Tibial artery (tissue), 4 donors: ENCODE data around the gene RANBP10.
"Not testable (repeated sequence)": the region's sequence is repeated elsewhere in the genome, so short reads cannot be mapped to it uniquely, and the experiment has no call there.

Source experiments
- DNase-seq, 2 donors: peaks; one replicate each; pipeline ENCODE4 v3.0.0-alpha.2; 2019
- H3K27ac ChIP-seq, 2 donors: fragments of 200-600 bp; sonication (generic) in 1 of 2; 1 replicate in 1 of 2; 2 replicates in 1 of 2; pipeline ENCODE4 v1.5.1; 2018 to 2019; ENCODE audit warnings: mild to moderate bottlenecking in 1 of 2
- H3K27me3 ChIP-seq, 2 donors: fragments of 200-600 bp; sonication (generic) in 1 of 2; one replicate each; pipeline versions ENCODE4 v1.5.1 to v1.6.0; 2016 to 2019
- H3K36me3 ChIP-seq, 3 donors: fragments of 200-600 bp; sonication (generic) in 2 of 3; one replicate each; pipeline ENCODE4 v1.5.1; 2016 to 2019; ENCODE audit warnings: mild to moderate bottlenecking in 2 of 3
- H3K4me1 ChIP-seq, 4 donors: fragments of 200-600 bp; sonication (generic) in 2 of 4; 1 replicate in 3 of 4; 2 replicates in 1 of 4; pipeline ENCODE4 v1.5.1; 2016 to 2019
- H3K4me3 ChIP-seq, 2 donors: fragments of 200-600 bp; sonication (generic) in 1 of 2; 1 replicate in 1 of 2; 2 replicates in 1 of 2; pipeline ENCODE4 v1.5.1; 2018 to 2019; ENCODE audit warnings: mild to moderate bottlenecking in 2 of 2
- H3K9me3 ChIP-seq, 3 donors: fragments of 200-600 bp; sonication (generic) in 1 of 3; one replicate each; pipeline ENCODE4 v1.5.1; 2016 to 2019
- intact Hi-C: fragments of 100-400 bp; cut with DNase I; formaldehyde crosslinking; loops from one replicate; pipeline ENCODE4 v1.15.0; 2023; ENCODE audit warnings: low total_unique reads
- TF ChIP-seq, protein P1 (sequence below), 2 experiments: fragments of 200-600 bp in 1 of 2; fragments of 450-650 bp in 1 of 2; IDR thresholded peaks; one replicate each; pipeline ENCODE4 v1.5.1; 2017 to 2019; ENCODE audit warnings: antibody characterized with exemption in 2 of 2, mild to moderate bottlenecking in 1 of 2, moderate library complexity in 1 of 2

RANBP10 gene

DNA sequence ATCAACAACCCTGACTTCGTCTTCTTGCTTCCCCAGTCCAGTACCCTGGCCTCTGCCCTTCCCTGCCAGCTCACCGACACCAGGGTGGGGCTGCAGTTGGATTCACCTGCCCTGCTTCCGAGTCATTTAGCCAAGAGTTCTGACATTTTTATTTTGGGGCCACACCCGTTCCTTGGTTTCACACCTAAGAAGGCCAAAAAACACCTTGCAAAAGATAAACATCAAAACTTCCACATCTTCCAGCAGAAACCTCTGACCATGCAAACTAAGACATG is 45.5 kb downstream of the RANBP10 start:
- no peak overlapping the region for H3K4me3 ChIP-seq
- H3K27ac ChIP-seq = no peak overlapping the region
- H3K4me1 ChIP-seq = no peaks in the 10 kb centered on the region
- H3K9me3 ChIP-seq = no peaks in the 10 kb centered on the region
- intact Hi-C loops = no loop called here
- H3K36me3 ChIP-seq = peaks cover 4 to 41% (median 19%) of the 10 kb centered on the region in 3 donors
- no peak for DNase-seq
- no peaks in the 10 kb centered on the region for H3K27me3 ChIP-seq
- TF ChIP-seq, protein P1, sequence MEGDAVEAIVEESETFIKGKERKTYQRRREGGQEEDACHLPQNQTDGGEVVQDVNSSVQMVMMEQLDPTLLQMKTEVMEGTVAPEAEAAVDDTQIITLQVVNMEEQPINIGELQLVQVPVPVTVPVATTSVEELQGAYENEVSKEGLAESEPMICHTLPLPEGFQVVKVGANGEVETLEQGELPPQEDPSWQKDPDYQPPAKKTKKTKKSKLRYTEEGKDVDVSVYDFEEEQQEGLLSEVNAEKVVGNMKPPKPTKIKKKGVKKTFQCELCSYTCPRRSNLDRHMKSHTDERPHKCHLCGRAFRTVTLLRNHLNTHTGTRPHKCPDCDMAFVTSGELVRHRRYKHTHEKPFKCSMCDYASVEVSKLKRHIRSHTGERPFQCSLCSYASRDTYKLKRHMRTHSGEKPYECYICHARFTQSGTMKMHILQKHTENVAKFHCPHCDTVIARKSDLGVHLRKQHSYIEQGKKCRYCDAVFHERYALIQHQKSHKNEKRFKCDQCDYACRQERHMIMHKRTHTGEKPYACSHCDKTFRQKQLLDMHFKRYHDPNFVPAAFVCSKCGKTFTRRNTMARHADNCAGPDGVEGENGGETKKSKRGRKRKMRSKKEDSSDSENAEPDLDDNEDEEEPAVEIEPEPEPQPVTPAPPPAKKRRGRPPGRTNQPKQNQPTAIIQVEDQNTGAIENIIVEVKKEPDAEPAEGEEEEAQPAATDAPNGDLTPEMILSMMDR (IDR thresholded peaks at IDR 0.05) = no peak

- intact Hi-C loops = no loop called here
- no peak overlapping the region for H3K4me3 ChIP-seq
- H3K9me3 ChIP-seq = no peaks in the 10 kb centered on the region
- H3K36me3 ChIP-seq = peaks cover 4 to 36% (median 19%) of the 10 kb centered on the region in 3 donors
- DNase-seq = no peak
- no peaks in the 10 kb centered on the region for H3K4me1 ChIP-seq
- TF ChIP-seq, protein P1 (IDR thresholded peaks at IDR 0.05) = no peak
- H3K27me3 ChIP-seq = no peaks in the 10 kb centered on the region
- no peak overlapping the region for H3K27ac ChIP-seq
These were observed 46.0 kb downstream of the RANBP10 start for GRCh38 chr16:67760206-67760955.

DNA sequence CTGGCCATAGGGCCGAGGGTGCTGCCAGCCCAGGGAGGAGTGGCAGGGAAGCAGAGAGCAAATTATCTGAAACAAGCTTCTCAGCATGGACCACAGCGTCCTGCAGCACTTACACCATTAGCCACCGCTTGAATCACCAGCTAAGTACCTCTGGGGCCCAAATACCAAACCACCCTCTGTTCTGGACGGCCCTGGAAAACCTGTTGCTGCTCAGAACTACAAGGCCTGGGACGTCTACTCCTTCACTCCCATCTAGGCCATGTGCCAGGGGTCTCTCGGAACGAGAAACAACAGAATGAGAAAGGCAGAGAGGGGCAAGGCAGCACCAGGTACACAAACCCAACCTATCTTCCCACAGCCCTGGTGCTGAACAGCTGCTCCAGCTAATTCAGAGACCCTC is 47.4 kb downstream of the RANBP10 start:
- peaks cover 4 to 42% (median 24%) of the 10 kb centered on the region in 3 donors for H3K36me3 ChIP-seq
- H3K4me1 ChIP-seq = no peaks in the 10 kb centered on the region
- H3K4me3 ChIP-seq = no peak overlapping the region
- H3K27ac ChIP-seq = no peak overlapping the region
- intact Hi-C loops = no loop called here
- no peaks in the 10 kb centered on the region for H3K27me3 ChIP-seq
- DNase-seq = no peak
- TF ChIP-seq, protein P1 (IDR thresholded peaks at IDR 0.05) = no peak
- no peaks in the 10 kb centered on the region for H3K9me3 ChIP-seq

- TF ChIP-seq, protein P1 (IDR thresholded peaks at IDR 0.05) = no peak
- no peaks in the 10 kb centered on the region for H3K27me3 ChIP-seq
- no peak overlapping the region for H3K27ac ChIP-seq
- DNase-seq = no peak
- intact Hi-C loops = no loop called here
- H3K9me3 ChIP-seq = no peaks in the 10 kb centered on the region
- no peak overlapping the region for H3K4me3 ChIP-seq
- H3K36me3 ChIP-seq = peaks cover 4 to 33% (median 15%) of the 10 kb centered on the region in 3 donors
- H3K4me1 ChIP-seq = no peaks in the 10 kb centered on the region
These were observed 48.4 kb downstream of the RANBP10 start for GRCh38 chr16:67758006-67758405.

DNA sequence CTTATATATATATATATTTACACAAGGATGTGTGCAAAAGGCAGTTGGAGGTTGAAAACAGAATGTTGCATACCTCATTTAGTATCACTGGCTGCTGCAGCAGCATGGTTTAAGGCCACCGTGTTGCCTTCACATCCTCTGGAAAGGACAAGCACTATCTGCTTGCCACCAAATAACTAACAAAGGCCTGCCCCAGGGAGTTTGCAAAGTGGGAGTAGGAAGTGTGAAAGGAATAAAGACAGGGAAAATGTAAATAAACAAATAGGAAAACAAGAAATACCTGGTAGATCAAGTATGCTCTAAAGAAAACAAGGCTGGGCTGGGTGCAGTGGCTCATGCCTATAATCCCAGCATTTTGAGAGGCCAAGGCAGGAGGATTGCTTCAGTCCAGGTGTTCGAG is 53.7 kb downstream of the RANBP10 start:
- Histone ChIP-seq H3K27me3 (no peaks in the 10 kb centered on the region), H3K4me3 (no peak overlapping the region), H3K27ac (no peak overlapping the region), H3K4me1 (no peaks in the 10 kb centered on the region), H3K9me3 (no peaks in the 10 kb centered on the region), H3K36me3 (peaks cover 0 to 22% (median 5%) of the 10 kb centered on the region in 3 donors)
- DNase-seq = no peak
- TF ChIP-seq, protein P1 (IDR thresholded peaks at IDR 0.05) = no peak
- intact Hi-C loops = no loop called here

DNA sequence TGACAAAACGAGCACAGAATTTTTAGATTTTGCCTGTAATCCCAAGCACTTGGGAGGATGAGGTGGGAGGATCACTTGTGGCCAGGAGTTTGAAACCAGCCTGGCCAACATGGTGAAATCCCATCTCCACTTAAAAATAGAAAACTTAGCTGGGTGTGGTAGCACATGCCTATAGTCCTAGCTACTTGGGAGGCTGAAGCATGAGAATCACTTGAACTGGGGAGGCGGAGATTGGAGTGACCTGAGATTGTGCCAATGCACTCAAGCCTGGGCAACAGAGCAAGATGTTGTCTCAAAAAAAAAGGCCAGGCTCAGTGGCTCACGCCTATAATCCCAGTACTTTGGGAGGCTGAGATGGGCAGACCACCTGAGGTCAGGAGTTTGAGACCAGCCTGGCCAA is 55.0 kb downstream of the RANBP10 start:
- H3K9me3 ChIP-seq, H3K27ac ChIP-seq, H3K4me1 ChIP-seq, intact Hi-C loops, H3K4me3 ChIP-seq, DNase-seq, H3K27me3 ChIP-seq: not testable (repeated sequence)
- peaks cover 0 to 20% (median 5%) of the 10 kb centered on the region in 3 donors for H3K36me3 ChIP-seq
